HG02943 (cell line): ENCODE measurements around the gene TIPRL.

Source experiments
- ATAC-seq: cut with Tn5 transposase; IDR thresholded peaks from one replicate; pipeline ENCODE4 v1.9.1; 2021; ENCODE audit warnings: mild to moderate bottlenecking, low read depth, moderate library complexity; ENCODE audit not compliant: unreplicated experiment

TIPRL gene

DNA sequence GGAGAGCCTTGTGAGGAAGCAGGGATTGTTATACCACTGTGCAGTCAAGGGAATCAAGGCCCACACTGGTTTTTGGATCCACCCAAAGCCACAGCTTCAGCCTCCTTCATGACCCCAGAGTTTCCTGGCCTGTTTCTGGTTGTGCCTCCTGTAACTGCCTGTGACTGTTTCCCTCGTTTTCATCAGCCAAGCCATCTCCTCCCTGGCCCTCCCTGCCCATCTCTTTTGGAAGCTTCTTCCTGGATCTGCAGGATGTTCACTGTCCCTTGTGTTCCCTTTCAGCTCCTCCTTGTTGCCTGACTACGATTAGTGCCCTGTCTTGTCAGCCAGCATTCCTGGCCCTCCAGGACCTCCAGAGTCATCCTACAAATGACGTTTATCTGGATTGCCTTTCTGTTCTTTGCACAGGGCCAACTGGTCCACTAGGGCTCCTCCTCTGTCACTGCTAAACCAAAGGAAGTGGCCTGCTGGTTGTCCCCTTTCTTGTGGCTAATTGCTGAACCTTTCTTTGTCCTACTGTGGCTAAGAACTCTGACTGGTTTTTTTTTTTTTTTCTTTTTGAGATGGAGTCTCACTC lies 65.0 kb downstream of the TIPRL start:
- ATAC-seq: no peak

DNA sequence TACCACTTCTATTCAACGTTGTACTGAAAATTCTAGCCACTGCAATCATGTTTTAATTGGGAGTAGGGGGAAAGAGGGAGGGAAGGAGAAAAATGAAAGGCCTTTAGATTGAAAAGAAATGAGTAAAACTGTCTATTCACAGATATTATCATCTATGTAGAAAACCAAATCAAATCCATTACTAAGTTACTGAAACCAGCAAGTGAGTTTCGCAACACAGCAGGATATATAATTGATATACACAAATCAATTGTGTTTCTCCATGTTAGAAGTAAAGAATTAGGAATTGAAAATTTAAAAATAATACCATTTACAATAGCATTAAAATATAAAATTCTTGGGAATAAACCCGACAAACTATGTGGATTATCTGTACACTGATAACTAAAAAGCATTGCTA lies 66.3 kb downstream of the TIPRL start:
- ATAC-seq: no peak

DNA sequence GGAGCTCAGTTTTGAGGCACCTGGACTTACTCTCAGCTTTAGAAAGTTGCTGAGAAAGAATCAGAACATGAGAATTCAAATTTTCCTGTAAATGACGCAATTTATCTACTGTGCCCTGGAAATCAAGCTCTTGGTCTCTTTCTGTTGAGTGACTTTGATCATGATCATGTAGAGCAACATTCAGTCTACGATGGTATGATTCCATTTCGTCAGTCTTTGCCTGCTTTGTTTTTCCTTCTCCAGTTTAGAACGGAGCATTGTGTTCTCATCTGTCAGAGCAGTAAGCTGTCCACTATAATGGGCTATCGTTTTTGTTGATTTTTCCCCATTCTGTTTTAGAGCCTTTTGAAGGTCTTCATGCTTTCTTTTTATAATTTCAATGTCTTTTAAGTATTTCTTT lies 67.7 kb downstream of the TIPRL start:
- ATAC-seq: no peak
